Central memory CD8-positive, alpha-beta T cell (primary cell): ENCODE results near the gene GRP.

Source experiments
- ATAC-seq: fragments of 150-1000 bp; cut with Tn5 transposase; replicated peaks from 2 replicates; pipeline ENCODE4 v1.10.0; 2022; ENCODE audit warnings: mild to moderate bottlenecking, moderate FRiP score, moderate number of reproducible peaks; ENCODE audit not compliant: poor library complexity, severe bottlenecking; ENCODE audit errors: extremely low read depth
- DNase-seq, 2 donors: peaks; one replicate each; pipeline ENCODE4 v3.0.0; 2021; ENCODE audit warnings: low spot score in 2 of 2
- H3K27ac Mint-ChIP-seq: one replicate; pipeline ENCODE4 v1.8.0; 2022; ENCODE audit warnings: low read depth, mild to moderate bottlenecking, moderate library complexity, mixed read lengths
- H3K27me3 Mint-ChIP-seq: one replicate; pipeline ENCODE4 v1.8.0; 2022; ENCODE audit warnings: mixed read lengths
- H3K36me3 Mint-ChIP-seq: one replicate; pipeline ENCODE4 v1.8.0; 2022; ENCODE audit warnings: mild to moderate bottlenecking, moderate library complexity, mixed read lengths; ENCODE audit not compliant: insufficient read depth
- H3K4me1 Mint-ChIP-seq: one replicate; pipeline ENCODE4 v1.8.0; 2022; ENCODE audit warnings: mixed read lengths
- H3K4me3 Mint-ChIP-seq: one replicate; pipeline ENCODE4 v1.8.0; 2022; ENCODE audit warnings: mild to moderate bottlenecking, moderate library complexity, mixed read lengths
- H3K9me3 Mint-ChIP-seq: one replicate; pipeline ENCODE4 v1.8.0; 2022; ENCODE audit warnings: mixed read lengths

GRP gene

DNA sequence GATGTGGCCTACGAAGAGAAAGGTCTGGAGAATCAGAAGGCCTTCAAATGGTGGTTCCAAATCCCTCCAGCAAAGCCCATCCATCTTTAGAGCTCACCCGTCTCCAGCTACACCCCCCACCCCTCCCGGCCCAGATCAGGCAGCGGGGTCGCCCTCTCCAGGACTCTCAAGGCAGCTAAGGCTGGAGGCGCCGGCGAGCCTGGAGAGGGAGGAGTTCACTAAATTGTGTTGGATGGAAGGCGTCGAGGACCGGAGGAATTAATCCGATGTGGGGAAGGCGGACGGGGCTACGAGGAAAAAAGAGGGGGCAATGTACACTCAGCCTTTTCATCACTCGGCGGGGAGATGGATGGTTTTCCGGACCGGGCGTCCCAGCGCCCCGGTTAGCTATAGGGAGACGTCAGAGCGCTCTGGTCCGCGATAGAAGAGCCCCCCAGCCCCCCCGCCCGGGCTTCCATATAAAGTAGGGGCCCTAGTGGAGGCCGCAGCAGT, at the start of gene GRP:
TSS of gene GRP (plus strand) at position 487 of the 492 bp plus-strand sequence. CDS start 108 bp downstream, outside the sequence.
- Mint-ChIP-seq H3K36me3 (peaks cover 1% of the 10 kb centered on the region), H3K9me3 (no peaks in the 10 kb centered on the region), H3K4me3 (no peak within 1 kb of the TSS), H3K27ac (no peak within 1 kb of the TSS), H3K27me3 (peaks cover 95% of the 10 kb centered on the region), H3K4me1 (no peaks in the 10 kb centered on the region)
- DNase-seq (no peak), ATAC-seq (no peak)

DNA sequence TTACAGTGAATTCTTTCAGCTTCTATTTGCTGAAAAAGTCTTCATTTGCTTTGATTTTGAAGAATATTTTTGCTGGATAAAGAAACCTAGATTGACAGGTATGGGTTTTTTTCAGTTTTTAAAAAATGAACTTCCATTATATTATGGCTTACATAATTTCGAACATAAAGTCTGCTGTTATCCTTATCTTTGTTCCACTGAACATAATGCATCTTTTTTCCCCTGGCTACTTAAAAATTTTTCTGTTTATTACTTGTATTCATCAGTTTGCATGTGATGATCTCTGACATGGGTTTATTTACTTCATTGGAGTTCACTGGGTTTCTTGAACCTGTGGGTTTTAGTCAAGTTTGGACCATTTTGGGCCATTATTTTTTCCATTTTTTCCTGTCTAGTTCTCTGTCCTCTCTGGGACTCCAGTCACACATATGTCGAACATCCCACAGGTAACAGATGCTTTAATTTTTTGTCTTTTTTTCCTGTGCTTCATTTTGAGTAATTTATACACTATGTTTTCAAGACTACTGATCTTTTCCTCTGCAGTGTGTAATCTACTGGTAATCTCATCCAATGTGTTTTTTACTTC, 47.2 kb upstream of the GRP start:
- no peaks in the 10 kb centered on the region for H3K36me3 Mint-ChIP-seq
- H3K4me3 Mint-ChIP-seq: no peak overlapping the region
- no peaks in the 10 kb centered on the region for H3K4me1 Mint-ChIP-seq
- ATAC-seq (no peak), DNase-seq (no peak)
- peaks cover 22% of the 10 kb centered on the region for H3K9me3 Mint-ChIP-seq
- no peak overlapping the region for H3K27ac Mint-ChIP-seq
- H3K27me3 Mint-ChIP-seq: peaks cover 21% of the 10 kb centered on the region

DNA sequence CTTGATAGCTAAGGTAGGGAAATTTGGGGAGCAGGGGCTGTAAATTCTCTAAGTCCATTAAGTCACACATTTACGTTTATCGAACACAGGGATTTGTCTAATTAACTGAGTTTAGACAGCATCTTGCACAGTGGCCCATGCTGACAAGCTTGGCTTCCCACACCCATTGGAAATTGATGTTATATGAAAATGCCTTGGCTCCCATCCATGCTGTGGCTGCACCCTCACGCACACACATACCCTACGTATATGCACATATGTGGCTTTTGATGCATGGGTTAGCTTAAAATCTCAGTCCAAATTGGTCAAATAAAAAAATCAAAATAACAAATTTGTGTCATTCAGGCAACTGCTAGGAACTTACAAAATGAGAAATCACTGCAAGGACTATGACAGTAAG, 42.5 kb upstream of the GRP start:
- no peak for DNase-seq
- Mint-ChIP-seq H3K4me3 (no peak overlapping the region), H3K27me3 (peaks cover 26% of the 10 kb centered on the region), H3K4me1 (no peaks in the 10 kb centered on the region), H3K9me3 (peaks cover 12% of the 10 kb centered on the region), H3K36me3 (no peaks in the 10 kb centered on the region), H3K27ac (no peak overlapping the region)
- ATAC-seq: no peak

DNA sequence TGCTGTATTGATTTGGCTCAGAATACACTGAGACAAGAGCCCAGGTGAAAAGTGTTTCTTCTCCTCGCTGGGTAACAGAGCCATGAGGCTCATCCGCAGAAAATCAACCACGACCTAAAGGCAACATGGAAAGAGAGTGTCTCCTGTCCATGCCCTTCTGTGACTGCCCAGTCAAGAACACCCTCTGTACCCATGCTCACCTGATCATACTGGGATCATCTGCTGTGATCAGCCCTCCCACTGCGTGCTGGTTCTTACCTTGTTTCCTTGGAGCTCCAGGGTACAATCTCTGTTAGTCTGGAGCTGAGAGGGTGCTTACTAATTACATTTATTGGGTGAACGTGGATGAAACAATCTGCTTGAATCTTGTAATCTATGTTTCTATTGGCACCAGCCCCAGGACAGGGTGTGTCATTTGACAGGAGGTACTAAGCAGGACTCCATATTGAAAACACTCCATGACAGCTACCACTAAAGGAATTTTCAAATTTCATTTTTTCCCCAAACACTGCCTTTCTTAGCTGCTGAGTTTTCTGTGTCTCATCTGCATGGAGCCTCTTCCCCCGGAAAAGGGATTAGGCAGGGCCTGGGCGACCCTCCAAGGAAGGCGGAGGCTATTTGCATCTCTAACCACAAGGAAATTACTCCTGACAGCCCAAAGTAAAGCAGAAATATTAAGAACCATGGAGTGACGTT, 39.7 kb upstream of the GRP start:
- no peak overlapping the region for H3K27ac Mint-ChIP-seq
- no peaks in the 10 kb centered on the region for H3K4me1 Mint-ChIP-seq
- H3K27me3 Mint-ChIP-seq: peaks cover 49% of the 10 kb centered on the region
- no peak overlapping the region for H3K4me3 Mint-ChIP-seq
- no peaks in the 10 kb centered on the region for H3K9me3 Mint-ChIP-seq
- no peak for ATAC-seq
- no peaks in the 10 kb centered on the region for H3K36me3 Mint-ChIP-seq
- DNase-seq: no peak

DNA sequence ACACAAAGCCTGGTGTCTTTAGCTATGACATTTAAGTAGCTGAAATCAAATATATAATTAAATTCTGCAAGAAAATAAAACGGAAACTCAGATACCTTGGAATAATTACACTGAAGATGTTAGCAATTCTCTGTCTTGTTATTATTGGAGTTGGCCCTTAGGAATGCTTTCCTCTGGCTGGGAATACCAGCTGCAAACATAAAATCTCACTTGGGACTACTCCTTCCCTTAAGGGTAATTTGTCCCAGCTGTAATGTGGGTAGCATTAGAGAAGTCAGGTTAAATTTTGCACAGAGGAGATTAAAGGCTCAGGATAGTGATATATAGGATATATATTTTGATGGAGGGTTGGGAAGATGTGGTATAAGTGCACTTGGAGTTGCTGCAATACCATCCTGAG, 37.3 kb upstream of the GRP start:
- H3K4me1 Mint-ChIP-seq: no peaks in the 10 kb centered on the region
- H3K36me3 Mint-ChIP-seq: no peaks in the 10 kb centered on the region
- H3K9me3 Mint-ChIP-seq: no peaks in the 10 kb centered on the region
- DNase-seq: no peak
- no peak for ATAC-seq
- H3K27me3 Mint-ChIP-seq: peaks cover 57% of the 10 kb centered on the region
- H3K27ac Mint-ChIP-seq: no peak overlapping the region
- no peak overlapping the region for H3K4me3 Mint-ChIP-seq

DNA sequence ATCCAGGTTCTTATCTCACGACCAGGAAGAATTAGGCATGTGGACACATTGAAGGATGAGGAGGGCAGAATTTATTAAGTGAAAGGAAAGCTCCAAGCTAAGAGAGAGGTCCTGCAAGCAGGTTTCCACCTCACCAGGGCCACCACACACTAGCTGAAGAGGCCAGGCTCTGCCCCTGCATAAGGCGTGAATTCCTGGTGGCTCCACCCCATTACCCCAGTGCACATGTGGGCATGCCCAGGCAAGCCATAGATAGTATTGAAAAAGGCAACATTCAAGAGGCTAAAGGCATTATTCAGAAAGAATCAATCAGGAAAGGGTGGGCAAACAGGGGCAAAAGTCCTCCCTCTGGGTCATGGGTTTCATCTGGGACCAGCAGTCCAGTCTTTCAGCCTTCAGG, 30.9 kb upstream of the GRP start:
- peaks cover 6% of the 10 kb centered on the region for H3K9me3 Mint-ChIP-seq
- no peaks in the 10 kb centered on the region for H3K4me1 Mint-ChIP-seq
- H3K36me3 Mint-ChIP-seq: no peaks in the 10 kb centered on the region
- ATAC-seq (no peak), DNase-seq (no peak)
- H3K27ac Mint-ChIP-seq: no peak overlapping the region
- no peak overlapping the region for H3K4me3 Mint-ChIP-seq
- peaks cover 22% of the 10 kb centered on the region for H3K27me3 Mint-ChIP-seq

DNA sequence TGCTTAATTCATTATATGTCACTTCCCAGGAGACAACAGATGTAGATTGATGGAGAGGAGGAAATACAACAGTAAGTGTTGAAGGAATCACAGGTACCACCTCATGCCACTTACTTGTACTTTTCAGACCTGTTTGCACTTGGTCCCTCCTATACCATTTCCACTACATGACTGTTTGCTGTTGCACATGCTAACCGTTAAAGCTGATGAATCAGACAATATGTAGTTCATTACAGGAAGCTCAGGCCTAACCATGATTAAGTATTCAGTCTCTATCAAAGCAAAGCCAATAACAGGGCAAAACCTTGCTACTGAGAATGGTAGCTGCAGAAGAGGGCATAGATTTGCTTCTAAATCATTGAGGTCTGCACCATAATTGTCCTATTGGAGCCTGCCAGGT, 30.2 kb upstream of the GRP start:
- H3K36me3 Mint-ChIP-seq: no peaks in the 10 kb centered on the region
- no peak overlapping the region for H3K4me3 Mint-ChIP-seq
- ATAC-seq (no peak), DNase-seq (no peak)
- H3K27me3 Mint-ChIP-seq: peaks cover 16% of the 10 kb centered on the region
- peaks cover 6% of the 10 kb centered on the region for H3K9me3 Mint-ChIP-seq
- H3K27ac Mint-ChIP-seq: no peak overlapping the region
- no peaks in the 10 kb centered on the region for H3K4me1 Mint-ChIP-seq

DNA sequence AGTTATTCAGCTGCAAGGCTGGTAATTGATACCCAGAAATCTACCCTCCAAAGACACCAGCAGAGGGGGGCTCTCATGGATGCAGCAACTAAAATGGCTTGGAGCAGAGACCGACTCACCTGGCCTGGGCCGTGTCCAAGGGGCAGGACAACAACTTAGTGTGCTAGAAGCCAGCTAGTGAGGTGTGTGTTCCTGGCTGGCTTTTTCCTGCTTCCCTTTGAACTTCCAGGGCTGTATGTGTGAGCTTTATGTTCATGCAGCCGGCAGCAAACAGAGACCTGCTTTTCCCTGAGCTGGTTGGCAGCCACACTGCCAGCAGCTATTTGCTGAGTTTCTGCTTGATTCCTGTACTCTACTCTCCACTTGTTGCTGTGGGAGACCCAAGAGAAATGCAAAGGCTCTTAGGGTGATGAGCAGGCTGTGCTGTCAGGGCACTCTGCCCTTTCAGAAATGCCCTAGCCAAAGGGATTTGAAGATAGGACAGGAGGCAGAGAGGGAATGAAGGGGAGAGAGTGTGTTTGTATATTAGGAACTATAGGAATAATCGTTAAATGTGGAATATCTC, 23.7 kb upstream of the GRP start:
- H3K27me3 Mint-ChIP-seq: peaks cover 48% of the 10 kb centered on the region
- H3K27ac Mint-ChIP-seq: no peak overlapping the region
- no peak for ATAC-seq
- no peaks in the 10 kb centered on the region for H3K4me1 Mint-ChIP-seq
- no peaks in the 10 kb centered on the region for H3K9me3 Mint-ChIP-seq
- no peak overlapping the region for H3K4me3 Mint-ChIP-seq
- H3K36me3 Mint-ChIP-seq: no peaks in the 10 kb centered on the region
- DNase-seq: no peak

DNA sequence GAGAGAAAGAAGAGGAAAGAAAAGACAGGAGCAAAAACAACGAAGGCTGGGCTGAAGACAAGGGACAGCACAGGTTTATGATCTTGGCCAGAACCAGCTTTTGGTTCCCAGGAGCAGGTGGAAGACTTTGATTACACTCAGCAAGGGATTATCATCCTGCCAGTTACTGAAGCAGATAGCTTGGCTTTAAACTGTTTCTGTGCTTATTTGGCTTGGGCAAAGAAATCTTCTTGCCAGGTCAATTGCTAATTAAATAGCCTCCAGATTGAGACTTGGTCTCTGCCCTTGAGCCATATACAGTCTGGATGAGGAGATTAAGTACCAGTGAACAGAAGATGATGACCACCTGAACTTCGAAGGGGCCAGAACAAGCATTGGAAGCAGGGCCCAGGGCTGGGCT, 22.3 kb upstream of the GRP start:
- H3K9me3 Mint-ChIP-seq: no peaks in the 10 kb centered on the region
- H3K4me3 Mint-ChIP-seq: no peak overlapping the region
- no peak overlapping the region for H3K27ac Mint-ChIP-seq
- no peaks in the 10 kb centered on the region for H3K4me1 Mint-ChIP-seq
- DNase-seq (no peak), ATAC-seq (no peak)
- H3K36me3 Mint-ChIP-seq: no peaks in the 10 kb centered on the region
- H3K27me3 Mint-ChIP-seq: peaks cover 56% of the 10 kb centered on the region

DNA sequence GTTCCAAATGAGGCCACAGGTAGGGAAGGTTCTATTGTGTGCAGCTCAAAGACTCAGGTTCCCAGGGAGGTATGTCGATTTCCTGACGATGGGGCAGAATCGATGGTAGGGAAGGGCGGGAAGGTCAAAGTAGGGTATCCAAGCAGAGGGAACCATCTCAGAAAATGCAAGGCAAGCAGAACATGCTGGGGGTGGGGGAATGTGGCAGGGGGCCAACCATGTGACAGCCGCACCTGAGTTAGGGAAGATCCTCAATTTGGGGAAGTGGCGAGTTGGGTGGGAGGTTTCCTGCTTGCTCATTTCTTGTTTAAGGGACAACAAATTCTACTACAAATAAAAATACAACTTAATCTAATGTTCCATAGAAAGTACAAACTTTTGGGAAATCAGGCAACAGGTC, 21.7 kb upstream of the GRP start:
- H3K9me3 Mint-ChIP-seq: no peaks in the 10 kb centered on the region

DNA sequence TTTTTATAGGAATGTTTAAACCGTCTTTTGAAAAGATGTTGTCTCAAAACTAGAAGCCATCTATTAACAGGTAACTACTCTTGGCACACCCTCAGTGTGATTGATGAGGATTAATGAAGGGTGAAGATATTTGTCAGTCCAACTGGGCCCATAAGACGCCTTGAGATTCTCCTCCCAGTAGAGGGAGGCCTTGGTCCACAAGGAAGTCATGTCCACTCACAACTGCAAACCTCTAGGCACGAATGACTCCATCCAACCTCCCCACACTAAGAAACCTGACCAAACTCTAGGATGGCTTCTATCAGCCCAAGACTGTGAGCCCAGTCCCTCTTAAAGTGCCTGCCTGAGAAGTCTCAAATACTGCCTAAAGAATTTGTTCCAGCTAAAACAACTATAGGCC, 19.2 kb upstream of the GRP start:
- H3K4me1 Mint-ChIP-seq: no peaks in the 10 kb centered on the region
- H3K36me3 Mint-ChIP-seq: no peaks in the 10 kb centered on the region
- H3K27me3 Mint-ChIP-seq: peaks cover 62% of the 10 kb centered on the region
- no peak overlapping the region for H3K27ac Mint-ChIP-seq
- no peak overlapping the region for H3K4me3 Mint-ChIP-seq
- DNase-seq: no peak
- ATAC-seq: no peak
- no peaks in the 10 kb centered on the region for H3K9me3 Mint-ChIP-seq

More for the DNA sequence above, 21.7 kb upstream of the GRP start:
- ATAC-seq: no peak
- no peaks in the 10 kb centered on the region for H3K4me1 Mint-ChIP-seq
- H3K36me3 Mint-ChIP-seq: no peaks in the 10 kb centered on the region
- no peak overlapping the region for H3K4me3 Mint-ChIP-seq
- H3K27me3 Mint-ChIP-seq: peaks cover 62% of the 10 kb centered on the region
- DNase-seq: no peak
- H3K27ac Mint-ChIP-seq: no peak overlapping the region

DNA sequence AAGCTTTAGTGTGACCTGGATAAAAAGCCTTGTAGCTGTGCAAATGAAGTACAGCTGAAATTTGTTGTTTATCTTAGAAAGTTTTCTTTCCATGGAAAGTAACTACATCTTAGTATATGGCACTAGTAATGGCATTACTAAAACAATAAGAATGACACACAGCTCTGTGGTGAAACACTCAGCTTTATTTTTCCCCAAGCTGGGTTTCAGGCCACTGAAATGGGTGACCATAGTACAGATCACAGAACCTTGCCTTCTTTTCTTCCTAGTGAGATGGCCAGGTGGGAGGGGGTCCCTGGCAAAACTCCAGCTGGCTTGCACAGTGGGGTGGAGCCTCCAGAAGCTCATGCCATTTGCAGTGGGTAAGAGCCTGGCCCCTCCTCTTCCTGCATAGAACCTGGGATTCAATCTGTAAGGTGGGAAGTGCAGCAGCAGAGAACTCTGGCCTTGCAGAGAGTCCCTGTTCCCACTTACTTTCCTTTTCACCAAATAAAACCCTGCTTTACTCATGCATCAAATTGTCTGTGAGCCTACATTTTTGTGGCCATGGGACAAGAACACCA, 17.6 kb upstream of the GRP start:
- no peak for ATAC-seq
- Mint-ChIP-seq H3K27me3 (peaks cover 60% of the 10 kb centered on the region), H3K9me3 (no peaks in the 10 kb centered on the region), H3K36me3 (peaks cover 1% of the 10 kb centered on the region), H3K4me1 (no peaks in the 10 kb centered on the region), H3K27ac (no peak overlapping the region), H3K4me3 (no peak overlapping the region)
- DNase-seq: no peak

DNA sequence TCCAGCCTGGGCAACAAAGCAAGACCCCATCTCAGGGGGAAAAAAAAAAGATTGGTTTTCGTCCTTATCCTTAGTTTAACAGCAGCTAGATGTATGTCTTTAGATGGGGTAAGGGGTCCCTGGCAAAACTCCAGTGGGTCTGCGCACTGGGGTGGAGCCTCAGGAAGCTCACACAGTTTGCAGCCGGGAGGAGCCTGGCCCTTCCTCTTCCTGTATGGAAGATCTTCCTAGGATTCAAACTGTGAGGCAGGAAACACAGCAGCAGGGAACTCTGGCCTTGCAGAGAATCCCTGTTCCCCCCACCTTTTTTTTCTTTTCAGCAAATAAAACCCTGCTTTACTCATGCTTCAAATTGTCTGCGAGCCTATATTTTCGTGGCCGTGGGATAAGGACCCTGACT, 12.5 kb upstream of the GRP start:
- DNase-seq: no peak
- no peak for ATAC-seq
- Mint-ChIP-seq H3K36me3 (peaks cover 1% of the 10 kb centered on the region), H3K4me3 (no peak overlapping the region), H3K4me1 (no peaks in the 10 kb centered on the region), H3K27ac (no peak overlapping the region), H3K27me3 (peaks cover 46% of the 10 kb centered on the region), H3K9me3 (no peaks in the 10 kb centered on the region)
